ENCODE measurements around the gene TRAPPC10.

DNA sequence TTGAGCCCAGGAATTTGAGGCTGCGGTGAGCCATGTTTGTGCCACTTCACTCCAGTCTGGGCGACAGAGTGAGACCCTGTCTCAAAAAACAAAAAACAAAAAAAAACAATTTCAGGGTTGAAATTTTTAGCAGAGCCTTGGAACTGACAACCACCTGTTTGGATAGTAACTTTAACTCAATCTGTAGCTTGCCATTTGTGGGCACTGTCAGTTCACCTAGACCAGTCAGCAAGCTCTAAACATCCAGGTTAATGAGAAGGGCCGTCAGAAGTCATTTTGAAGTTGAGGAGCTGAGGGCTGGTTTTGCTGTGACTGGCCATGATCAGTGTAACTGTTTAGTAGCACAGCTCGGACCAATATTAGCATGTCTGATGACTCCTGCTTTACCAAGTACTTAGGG lies 8.4 kb downstream of the TRAPPC10 start:
- TF ChIP-seq, protein P1, sequence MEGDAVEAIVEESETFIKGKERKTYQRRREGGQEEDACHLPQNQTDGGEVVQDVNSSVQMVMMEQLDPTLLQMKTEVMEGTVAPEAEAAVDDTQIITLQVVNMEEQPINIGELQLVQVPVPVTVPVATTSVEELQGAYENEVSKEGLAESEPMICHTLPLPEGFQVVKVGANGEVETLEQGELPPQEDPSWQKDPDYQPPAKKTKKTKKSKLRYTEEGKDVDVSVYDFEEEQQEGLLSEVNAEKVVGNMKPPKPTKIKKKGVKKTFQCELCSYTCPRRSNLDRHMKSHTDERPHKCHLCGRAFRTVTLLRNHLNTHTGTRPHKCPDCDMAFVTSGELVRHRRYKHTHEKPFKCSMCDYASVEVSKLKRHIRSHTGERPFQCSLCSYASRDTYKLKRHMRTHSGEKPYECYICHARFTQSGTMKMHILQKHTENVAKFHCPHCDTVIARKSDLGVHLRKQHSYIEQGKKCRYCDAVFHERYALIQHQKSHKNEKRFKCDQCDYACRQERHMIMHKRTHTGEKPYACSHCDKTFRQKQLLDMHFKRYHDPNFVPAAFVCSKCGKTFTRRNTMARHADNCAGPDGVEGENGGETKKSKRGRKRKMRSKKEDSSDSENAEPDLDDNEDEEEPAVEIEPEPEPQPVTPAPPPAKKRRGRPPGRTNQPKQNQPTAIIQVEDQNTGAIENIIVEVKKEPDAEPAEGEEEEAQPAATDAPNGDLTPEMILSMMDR (IDR thresholded peaks at IDR 0.05; ENCODE audit: poor library complexity) = no peak
- TF ChIP-seq EZH2 (IDR thresholded peaks at IDR 0.05; ENCODE audit: borderline replicate concordance) = no peak
- no peak for TF ChIP-seq EZH2phosphoT487 (IDR thresholded peaks at IDR 0.05; ENCODE audit: low read depth, severe bottlenecking, unreplicated experiment)

Measured in hepatocyte (in vitro differentiated cells).